Uterus (tissue), 4 donors: ENCODE measurements around the gene EPC2. TPM values are rescaled to one million over a fixed set of nuclear protein-coding genes. Genes with fewer than 3 reads are reported as not detected.

Experiments
- DNase-seq, 2 donors: peaks; one replicate each; pipeline ENCODE4 v3.0.0-alpha.2; 2019 to 2020
- H3K27ac ChIP-seq, 2 donors: fragments of 200-600 bp; sonication (generic); 1 replicate in 1 of 2; 2 replicates in 1 of 2; pipeline ENCODE4 v1.5.1; 2016 to 2018
- H3K27me3 ChIP-seq, 2 donors: fragments of 200-600 bp; sonication (generic); one replicate each; pipeline ENCODE4 v1.5.1; 2018 to 2019; ENCODE audit warnings: control low read depth in 1 of 2
- H3K36me3 ChIP-seq, 2 donors: fragments of 200-600 bp; sonication (generic); one replicate each; pipeline ENCODE4 v1.5.1; 2019; ENCODE audit warnings: control low read depth in 1 of 2
- H3K4me1 ChIP-seq, 2 donors: fragments of 200-600 bp; sonication (generic); one replicate each; pipeline ENCODE4 v1.5.1; 2018 to 2019; ENCODE audit warnings: control low read depth in 1 of 2
- H3K4me3 ChIP-seq, 2 donors: fragments of 200-600 bp; sonication (generic); 1 replicate in 1 of 2; 2 replicates in 1 of 2; pipeline ENCODE4 v1.5.1; 2018 to 2019; ENCODE audit warnings: mild to moderate bottlenecking in 1 of 2
- H3K9me3 ChIP-seq, 2 donors: fragments of 200-600 bp; sonication (generic); one replicate each; pipeline ENCODE4 v1.5.1; 2019; ENCODE audit warnings: control low read depth in 1 of 2
- POLR2A ChIP-seq, 2 donors: fragments of 450-650 bp; IDR thresholded peaks; one replicate each; pipeline ENCODE4 v1.6.1; 2016; ENCODE audit warnings: antibody characterized with exemption in 2 of 2, mild to moderate bottlenecking in 1 of 2, moderate library complexity in 1 of 2
- intact Hi-C: fragments of 100-400 bp; cut with DNase I; formaldehyde crosslinking; loops from one replicate; pipeline ENCODE4 v1.15.1; 2023; ENCODE audit warnings: low total_unique reads
- total RNA-seq, 4 donors: library from RNA; depleted of rRNA in 3 of 4; stranded (reverse); fragments of >200 nt in 3 of 4; gene quantifications; one replicate each; pipeline versions ENCODE4 v1.1.0 to v1.2.4, GENCODE V29; 2014 to 2023
- TF ChIP-seq, protein P1 (sequence below), 4 experiments: fragments of 200-600 bp in 2 of 4; fragments of 450-650 bp in 2 of 4; sonication (generic) in 2 of 4; IDR thresholded peaks; one replicate each; pipeline ENCODE4 v1.5.1; 2016 to 2019; ENCODE audit warnings: antibody characterized with exemption in 4 of 4, mild to moderate bottlenecking in 2 of 4, moderate library complexity in 1 of 4
- donor health status: DM: yes; HTN: yes; CAD: no.

Gene EPC2
- total RNA-seq, 4 donors from 2014 or later: 14.3 to 71.4 (median 33.8) TPM

GRCh38 chr2:148745151-148745851, 100.8 kb downstream of the EPC2 start:
- TF ChIP-seq, protein P1, sequence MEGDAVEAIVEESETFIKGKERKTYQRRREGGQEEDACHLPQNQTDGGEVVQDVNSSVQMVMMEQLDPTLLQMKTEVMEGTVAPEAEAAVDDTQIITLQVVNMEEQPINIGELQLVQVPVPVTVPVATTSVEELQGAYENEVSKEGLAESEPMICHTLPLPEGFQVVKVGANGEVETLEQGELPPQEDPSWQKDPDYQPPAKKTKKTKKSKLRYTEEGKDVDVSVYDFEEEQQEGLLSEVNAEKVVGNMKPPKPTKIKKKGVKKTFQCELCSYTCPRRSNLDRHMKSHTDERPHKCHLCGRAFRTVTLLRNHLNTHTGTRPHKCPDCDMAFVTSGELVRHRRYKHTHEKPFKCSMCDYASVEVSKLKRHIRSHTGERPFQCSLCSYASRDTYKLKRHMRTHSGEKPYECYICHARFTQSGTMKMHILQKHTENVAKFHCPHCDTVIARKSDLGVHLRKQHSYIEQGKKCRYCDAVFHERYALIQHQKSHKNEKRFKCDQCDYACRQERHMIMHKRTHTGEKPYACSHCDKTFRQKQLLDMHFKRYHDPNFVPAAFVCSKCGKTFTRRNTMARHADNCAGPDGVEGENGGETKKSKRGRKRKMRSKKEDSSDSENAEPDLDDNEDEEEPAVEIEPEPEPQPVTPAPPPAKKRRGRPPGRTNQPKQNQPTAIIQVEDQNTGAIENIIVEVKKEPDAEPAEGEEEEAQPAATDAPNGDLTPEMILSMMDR (IDR thresholded peaks at IDR 0.05): no peak
- TF ChIP-seq POLR2A (IDR thresholded peaks at IDR 0.05): no peak
- no peak overlapping the region for H3K27ac ChIP-seq
- no peaks in the 10 kb centered on the region for H3K9me3 ChIP-seq
- H3K27me3 ChIP-seq: no peaks in the 10 kb centered on the region
- H3K4me1 ChIP-seq: no peaks in the 10 kb centered on the region
- DNase-seq: no peak
- intact Hi-C loops: no loop called here
- H3K36me3 ChIP-seq: no peaks in the 10 kb centered on the region
- no peak overlapping the region for H3K4me3 ChIP-seq

- intact Hi-C loops: no loop called here
- Histone ChIP-seq H3K27me3 (no peaks in the 10 kb centered on the region), H3K4me3 (no peak overlapping the region), H3K4me1 (no peaks in the 10 kb centered on the region), H3K9me3 (no peaks in the 10 kb centered on the region), H3K36me3 (no peaks in the 10 kb centered on the region), H3K27ac (no peak overlapping the region)
- no peak for DNase-seq
- TF ChIP-seq POLR2A (IDR thresholded peaks at IDR 0.05): no peak
- TF ChIP-seq, protein P1 (IDR thresholded peaks at IDR 0.05): no peak
Measured at GRCh38 chr2:148746973-148747372, 102.4 kb downstream of the EPC2 start.

- DNase-seq: no peak
- Histone ChIP-seq H3K9me3 (no peaks in the 10 kb centered on the region), H3K27me3 (no peaks in the 10 kb centered on the region), H3K4me1 (no peaks in the 10 kb centered on the region), H3K27ac (no peak overlapping the region), H3K36me3 (no peaks in the 10 kb centered on the region), H3K4me3 (no peak overlapping the region)
- TF ChIP-seq, protein P1 (IDR thresholded peaks at IDR 0.05): no peak
- intact Hi-C loops: no loop called here
Measured at GRCh38 chr2:148751907-148752306, 107.4 kb downstream of the EPC2 start.

- DNase-seq: no peak
- Histone ChIP-seq H3K4me3 (no peak overlapping the region), H3K36me3 (no peaks in the 10 kb centered on the region), H3K27ac (no peak overlapping the region), H3K4me1 (no peaks in the 10 kb centered on the region), H3K9me3 (no peaks in the 10 kb centered on the region), H3K27me3 (no peaks in the 10 kb centered on the region)
- intact Hi-C loops: no loop called here
- TF ChIP-seq POLR2A (IDR thresholded peaks at IDR 0.05): no peak
- TF ChIP-seq, protein P1 (IDR thresholded peaks at IDR 0.05): no peak
Measured at GRCh38 chr2:148752977-148753376, 108.4 kb downstream of the EPC2 start.

DNA sequence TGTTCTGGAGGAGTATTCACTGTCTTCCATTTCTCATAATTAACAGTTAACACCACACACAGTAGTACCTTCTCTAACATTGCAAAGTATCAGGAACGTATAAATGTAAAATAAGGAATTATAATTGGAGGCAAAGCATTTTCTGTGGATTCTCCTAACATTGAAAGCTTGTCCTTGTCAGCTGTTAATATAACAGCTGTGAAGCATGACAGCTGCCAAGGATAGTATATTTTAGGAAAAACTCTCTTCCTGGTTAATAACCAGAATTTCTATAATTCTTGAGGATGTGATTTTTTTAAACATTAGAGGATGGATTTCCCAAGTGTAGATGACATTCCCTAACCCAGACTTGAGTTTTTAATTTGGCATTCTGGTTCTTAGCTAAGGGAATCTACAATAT, 110.3 kb downstream of the EPC2 start:
- no peak for TF ChIP-seq POLR2A (IDR thresholded peaks at IDR 0.05)
- TF ChIP-seq, protein P1 (IDR thresholded peaks at IDR 0.05): no peak
- Histone ChIP-seq H3K9me3 (no peaks in the 10 kb centered on the region), H3K36me3 (no peaks in the 10 kb centered on the region), H3K4me1 (no peaks in the 10 kb centered on the region), H3K27me3 (no peaks in the 10 kb centered on the region), H3K4me3 (no peak overlapping the region), H3K27ac (no peak overlapping the region)
- DNase-seq: no peak
- intact Hi-C loops: no loop called here
